Naive thymus-derived CD8-positive, alpha-beta T cell (primary cell): ENCODE results near the gene TRPM2. TPM values are rescaled to one million over a fixed set of nuclear protein-coding genes. Genes with fewer than 3 reads are reported as not detected.
"Not testable (repeated sequence)": the region's sequence is repeated elsewhere in the genome, so short reads cannot be mapped to it uniquely, and the experiment has no call there.

ENCODE experiments used
- ATAC-seq, 2 donors: fragments of 150-1000 bp; cut with Tn5 transposase in 1 of 2; sonication (Bioruptor Pico), chemical (Tn5 transposase) in 1 of 2; 1 replicate in 1 of 2; 2 replicates in 1 of 2; pipeline ENCODE4 v1.10.0; 2021; ENCODE audit warnings: mild to moderate bottlenecking in 2 of 2, moderate library complexity in 2 of 2
- POLR2A ChIA-PET: fragments of 350-600 bp; sonication (Branson Sonifier 250); formaldehyde crosslinking; loops from one replicate; lab custom pipeline; 2021; ENCODE audit warnings: antibody characterized with exemption; lab: Charles Lee
- DNase-seq, 10 donors: peaks; one replicate each; pipeline versions ENCODE4 v3.0.0 to v3.0.0-alpha.2; 2020 to 2022
- H3K27ac Mint-ChIP-seq, 10 donors: one replicate each; pipeline ENCODE4 v1.8.0; 2020 to 2022; ENCODE audit warnings: mild to moderate bottlenecking in 10 of 10, mixed read lengths in 10 of 10, moderate library complexity in 4 of 10, inconsistent platforms in 1 of 10
- H3K27me3 Mint-ChIP-seq, 5 donors: one replicate each; pipeline ENCODE4 v1.8.0; 2021 to 2022; ENCODE audit warnings: mixed read lengths in 5 of 5
- H3K36me3 Mint-ChIP-seq, 3 donors: one replicate each; pipeline ENCODE4 v1.8.0; 2020 to 2022; ENCODE audit warnings: mixed read lengths in 3 of 3, mild to moderate bottlenecking in 2 of 3, inconsistent platforms in 1 of 3
- H3K4me1 Mint-ChIP-seq, 4 donors: one replicate each; pipeline ENCODE4 v1.8.0; 2021 to 2022; ENCODE audit warnings: mixed read lengths in 4 of 4
- H3K4me3 Mint-ChIP-seq, 10 donors: one replicate each; pipeline ENCODE4 v1.8.0; 2020 to 2022; ENCODE audit warnings: mild to moderate bottlenecking in 10 of 10, mixed read lengths in 10 of 10, moderate library complexity in 6 of 10, inconsistent platforms in 1 of 10
- H3K9me3 Mint-ChIP-seq, 9 donors: one replicate each; pipeline ENCODE4 v1.8.0; 2020 to 2022; ENCODE audit warnings: mixed read lengths in 9 of 9, mild to moderate bottlenecking in 3 of 9, inconsistent platforms in 1 of 9, moderate library complexity in 1 of 9
- polyA plus RNA-seq, 3 donors: library from polyadenylated mRNA; unstranded; fragments of 300-500 nt; fragmentation: Illumina TruSeq; gene quantifications; one replicate each; pipeline ENCODE4 v1.2.3, GENCODE V29; 2021
- total RNA-seq, 8 experiments: library from RNA in 2 of 8; stranded (reverse) in 2 of 8; gene quantifications; one replicate each; pipeline ENCODE4 v1.2.3 and lab custom pipeline; 2021 to 2026

TRPM2 gene
- total and polyA plus RNA-seq, 5 experiments from 2014 or later = 0.20 to 1.2 (median 0.37) TPM

- POLR2A ChIA-PET = interaction anchor here (0.6 to 3.5 kb wide), 2 partner anchors 14 to 1360 kb away, joined by 3 to 26 read pairs; partner anchors contain the start of gene CFAP410
- ATAC-seq (no peak), DNase-seq (peak in 1 of 10 donors; percentile 14)
- H3K4me1 Mint-ChIP-seq = peaks cover 23 to 60% (median 49%) of the 10 kb centered on the region in 4 donors
- peak overlapping the region; percentile 69 to 92 (median 83) for H3K4me3 Mint-ChIP-seq
- peak overlapping the region in 5 of 10 donors; percentile 22 to 81 (median 60) for H3K27ac Mint-ChIP-seq
- peaks cover 0 to 15% (median 0%) of the 10 kb centered on the region in 5 donors for H3K27me3 Mint-ChIP-seq
- H3K36me3 Mint-ChIP-seq = no peaks in the 10 kb centered on the region
- H3K9me3 Mint-ChIP-seq = no peaks in the 10 kb centered on the region
Measured at GRCh38 chr21:44354001-44354405, 582 bp downstream of the TRPM2 start.

DNA sequence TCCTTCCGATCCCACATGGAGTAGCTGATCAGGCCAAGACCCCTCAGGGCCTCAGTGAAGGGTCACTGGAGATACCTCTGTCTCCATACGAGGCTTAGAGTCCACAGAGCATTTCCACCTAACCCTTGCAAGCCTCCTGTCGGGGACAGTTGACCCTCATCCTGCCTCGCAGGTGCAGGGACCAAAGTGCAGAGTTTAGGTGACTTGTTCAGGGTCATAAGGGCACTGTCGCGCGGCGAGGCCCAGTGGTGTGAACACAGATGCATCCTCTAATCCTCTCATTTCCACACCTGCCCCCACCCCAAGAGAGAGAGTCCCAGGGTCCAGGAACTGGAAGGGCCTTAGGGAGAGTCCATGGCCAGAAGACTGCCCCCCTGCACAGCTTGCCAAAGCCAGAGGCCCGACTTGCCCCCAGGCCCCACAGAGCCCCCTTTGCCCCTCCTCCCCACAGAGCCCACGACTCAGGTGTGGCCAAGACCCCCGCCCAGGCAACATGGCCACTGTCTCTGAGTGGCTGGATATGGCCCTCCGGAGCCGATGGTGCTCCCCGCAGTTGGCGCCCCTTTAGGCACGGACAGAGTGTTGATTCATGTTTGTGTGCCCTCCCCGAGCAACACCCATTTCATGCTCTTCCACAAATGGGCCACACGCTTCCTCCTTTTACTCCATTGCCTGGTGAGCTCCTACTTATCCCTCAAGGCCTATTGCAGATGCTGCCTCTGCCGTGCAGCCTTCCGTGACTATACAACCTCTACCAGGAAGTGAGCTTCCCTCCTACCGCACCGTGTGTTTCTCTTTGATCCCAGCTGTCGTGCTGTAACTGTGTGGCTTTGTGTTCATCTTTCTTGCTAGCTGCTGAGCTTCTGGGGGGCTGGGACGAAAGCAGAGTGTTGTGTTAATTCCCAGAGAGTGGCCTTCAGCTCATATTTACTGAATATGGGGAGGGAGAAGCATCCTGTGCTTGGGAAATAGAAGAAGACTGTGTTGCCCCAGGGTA lies 1.7 kb downstream of the TRPM2 start:
- Mint-ChIP-seq H3K4me3 (peak overlapping the region; percentile 47 to 88 (median 82)), H3K4me1 (peaks cover 23 to 62% (median 51%) of the 10 kb centered on the region in 4 donors), H3K36me3 (no peaks in the 10 kb centered on the region), H3K9me3 (no peaks in the 10 kb centered on the region), H3K27ac (peak overlapping the region in 8 of 10 donors; percentile 3 to 81 (median 57)), H3K27me3 (peaks cover 0 to 15% (median 0%) of the 10 kb centered on the region in 5 donors)
- ATAC-seq (peak in 1 of 2 donors; percentile 49), DNase-seq (peak in 4 of 10 donors; percentile 22 to 65 (median 32))
- POLR2A ChIA-PET = interaction anchor here (0.6 to 3.5 kb wide), 2 partner anchors 15 to 1359 kb away, joined by 3 to 26 read pairs; partner anchors contain the start of gene CFAP410

- no peaks in the 10 kb centered on the region for H3K9me3 Mint-ChIP-seq
- POLR2A ChIA-PET = interaction anchor here (3.5 kb wide), 1 partner anchor 16 kb away, joined by 26 read pairs; the partner anchor contains the start of gene CFAP410
- H3K27ac Mint-ChIP-seq = no peak overlapping the region
- peaks cover 25 to 65% (median 53%) of the 10 kb centered on the region in 4 donors for H3K4me1 Mint-ChIP-seq
- ATAC-seq = no peak
- no peaks in the 10 kb centered on the region for H3K36me3 Mint-ChIP-seq
- peak overlapping the region in 1 of 10 donors; percentile 8 for H3K4me3 Mint-ChIP-seq
- peaks cover 0 to 11% (median 0%) of the 10 kb centered on the region in 5 donors for H3K27me3 Mint-ChIP-seq
- peak in 1 of 10 donors; percentile 16 for DNase-seq
Measured at GRCh38 chr21:44356160-44356559, 2.7 kb downstream of the TRPM2 start.

DNA sequence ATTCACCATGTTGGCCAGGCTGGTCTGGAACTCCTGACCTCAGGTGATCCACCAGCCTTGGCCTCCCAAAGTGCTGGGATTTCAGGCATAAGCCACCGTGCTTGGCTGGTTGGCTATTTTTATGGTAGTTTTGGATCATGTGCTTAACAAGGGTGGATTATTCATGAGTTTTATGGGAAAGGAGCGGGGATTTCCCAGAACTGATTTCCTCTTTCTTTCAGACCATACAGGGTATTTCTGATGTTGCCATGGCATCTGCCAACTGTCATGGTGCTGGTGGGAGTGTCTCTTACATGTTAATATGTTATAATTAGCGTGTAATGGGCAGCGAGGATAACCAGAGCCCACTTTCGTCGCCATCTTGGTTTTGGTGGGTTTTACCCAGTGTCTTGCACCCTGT lies 3.2 kb downstream of the TRPM2 start:
- Mint-ChIP-seq H3K9me3 (no peaks in the 10 kb centered on the region), H3K4me1 (peaks cover 25 to 61% (median 52%) of the 10 kb centered on the region in 4 donors), H3K36me3 (no peaks in the 10 kb centered on the region), H3K27ac (no peak overlapping the region), H3K27me3 (peaks cover 0 to 8% (median 0%) of the 10 kb centered on the region in 5 donors), H3K4me3 (peak overlapping the region in 1 of 10 donors; percentile 37)
- POLR2A ChIA-PET = no interaction called here
- DNase-seq (peak in 1 of 10 donors; percentile 27), ATAC-seq (no peak)

- Mint-ChIP-seq H3K9me3 (no peaks in the 10 kb centered on the region), H3K36me3 (no peaks in the 10 kb centered on the region), H3K27me3 (peaks cover 0 to 5% (median 0%) of the 10 kb centered on the region in 5 donors), H3K4me3 (no peak overlapping the region), H3K27ac (peak overlapping the region in 1 of 10 donors; percentile 8), H3K4me1 (peaks cover 25 to 57% (median 47%) of the 10 kb centered on the region in 4 donors)
- peak in 1 of 10 donors; percentile 55 for DNase-seq
- POLR2A ChIA-PET = no interaction called here
- ATAC-seq = no peak
Measured at GRCh38 chr21:44357064-44357837, 3.8 kb downstream of the TRPM2 start.

DNA sequence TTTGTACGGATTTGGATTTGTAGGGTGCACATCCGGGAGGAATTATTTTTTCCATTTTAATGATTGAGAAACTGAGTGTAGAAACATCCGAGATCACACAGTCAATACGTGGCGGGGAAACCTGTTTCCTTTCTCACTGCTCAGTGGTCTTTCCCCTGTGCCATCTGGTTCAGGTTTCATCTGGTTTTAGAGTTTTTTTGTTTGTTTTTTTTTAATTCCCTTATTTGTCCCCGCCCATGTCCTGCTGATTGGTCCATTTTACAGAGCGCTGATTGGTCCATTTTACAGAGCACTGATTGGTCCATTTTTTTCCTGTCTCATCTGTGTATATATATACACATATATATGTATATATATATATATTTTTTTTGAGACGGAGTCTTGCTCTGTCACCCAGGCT lies 6.0 kb downstream of the TRPM2 start:
- Mint-ChIP-seq H3K27me3 (peaks cover 0 to 8% (median 0%) of the 10 kb centered on the region in 5 donors), H3K4me3 (no peak overlapping the region), H3K36me3 (peaks cover 0 to 2% (median 0%) of the 10 kb centered on the region in 3 donors), H3K4me1 (peaks cover 16 to 35% (median 32%) of the 10 kb centered on the region in 4 donors), H3K9me3 (peaks cover 0 to 10% (median 5%) of the 10 kb centered on the region in 9 donors), H3K27ac (peak overlapping the region in 1 of 10 donors; percentile 51)
- DNase-seq (peak in 1 of 10 donors; percentile 11), ATAC-seq (no peak)
- POLR2A ChIA-PET = no interaction called here

DNA sequence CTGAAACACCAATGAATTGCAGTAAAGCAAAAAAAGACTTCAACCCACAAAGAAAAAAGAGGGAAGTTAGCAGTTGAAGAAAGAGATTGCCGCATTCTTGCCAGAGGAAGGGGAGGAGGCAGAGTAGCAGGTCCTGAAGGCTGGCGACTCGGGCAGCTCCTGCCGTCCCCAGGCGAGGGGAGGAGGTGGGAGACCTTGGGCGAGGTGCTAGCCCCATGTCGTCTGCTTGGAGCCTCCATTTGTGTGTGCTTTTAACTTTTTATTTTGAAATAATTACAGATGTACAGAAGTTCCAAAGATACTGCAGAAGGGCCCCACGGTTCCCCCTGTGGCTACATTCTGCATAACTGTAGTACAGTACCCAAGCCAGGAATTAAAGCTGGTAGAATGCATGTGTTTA lies 6.7 kb downstream of the TRPM2 start:
- Mint-ChIP-seq H3K36me3 (peaks cover 0 to 2% (median 0%) of the 10 kb centered on the region in 3 donors), H3K4me3 (peak overlapping the region in 2 of 10 donors; percentile 42 to 49), H3K9me3 (peaks cover 0 to 10% (median 5%) of the 10 kb centered on the region in 9 donors), H3K27ac (peak overlapping the region in 2 of 10 donors; percentile 27 to 41), H3K27me3 (peaks cover 0 to 8% (median 0%) of the 10 kb centered on the region in 5 donors), H3K4me1 (peaks cover 10 to 28% (median 26%) of the 10 kb centered on the region in 4 donors)
- peak; percentile 49 to 65 for ATAC-seq
- DNase-seq = peak in 1 of 10 donors; percentile 4
- POLR2A ChIA-PET = interaction anchor here (0.6 kb wide), 1 partner anchor 15 kb away, joined by 3 read pairs; no protein-coding TSS in a partner anchor

DNA sequence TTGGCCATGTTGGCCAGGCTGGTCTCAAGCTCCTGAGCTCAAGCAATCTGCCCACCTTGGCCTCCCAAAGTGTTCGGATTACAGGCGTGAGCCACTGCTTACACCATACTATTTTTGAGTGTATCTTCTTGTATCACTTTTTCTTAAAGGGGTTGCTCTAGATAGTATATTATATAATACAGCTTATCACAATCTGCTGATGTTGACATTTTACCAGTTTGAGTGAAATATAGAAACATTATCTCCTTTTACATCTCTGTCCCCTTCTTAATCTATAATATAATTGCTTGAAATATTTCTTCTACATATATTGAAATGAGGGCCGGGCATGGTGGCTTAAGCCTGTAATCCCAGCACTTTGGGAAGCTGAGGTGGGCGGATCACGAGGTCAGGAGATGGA lies 8.5 kb downstream of the TRPM2 start:
- not testable (repeated sequence) for H3K36me3 Mint-ChIP-seq, H3K27me3 Mint-ChIP-seq, DNase-seq, H3K4me3 Mint-ChIP-seq, ATAC-seq, H3K27ac Mint-ChIP-seq
- Mint-ChIP-seq H3K4me1 (peaks cover 3 to 13% (median 12%) of the 10 kb centered on the region in 4 donors), H3K9me3 (peaks cover 0 to 10% (median 5%) of the 10 kb centered on the region in 9 donors)
- POLR2A ChIA-PET = interaction anchor here (1.6 kb wide), 1 partner anchor 23 kb away, joined by 4 read pairs; the partner anchor contains the start of gene CFAP410

DNA sequence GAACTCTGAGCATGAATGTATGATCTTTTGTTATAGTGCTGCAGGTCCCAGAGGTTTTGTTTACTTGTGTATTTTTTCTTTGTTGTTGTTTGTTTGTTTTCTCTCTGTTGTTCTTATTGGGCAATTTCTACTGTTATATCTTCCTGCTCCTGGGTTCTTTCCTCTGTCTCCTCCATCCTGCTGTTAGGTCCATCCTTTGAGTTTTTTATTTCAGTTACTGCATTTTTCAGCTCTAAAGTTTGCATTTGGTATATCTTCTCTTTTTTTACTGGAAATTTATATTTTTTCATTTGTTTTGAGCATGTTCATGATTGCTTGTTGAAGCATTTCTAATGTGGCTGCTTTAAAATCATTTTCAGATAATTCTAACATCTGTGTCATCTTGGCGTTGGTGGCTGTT lies 9.9 kb downstream of the TRPM2 start:
- peak overlapping the region in 2 of 10 donors; percentile 24 to 74 for H3K27ac Mint-ChIP-seq
- H3K4me3 Mint-ChIP-seq = no peak overlapping the region
- peaks cover 3 to 13% (median 11%) of the 10 kb centered on the region in 4 donors for H3K4me1 Mint-ChIP-seq
- peaks cover 0 to 10% (median 5%) of the 10 kb centered on the region in 9 donors for H3K9me3 Mint-ChIP-seq
- peaks cover 0 to 2% (median 0%) of the 10 kb centered on the region in 3 donors for H3K36me3 Mint-ChIP-seq
- no peak for DNase-seq
- peaks cover 0 to 8% (median 0%) of the 10 kb centered on the region in 5 donors for H3K27me3 Mint-ChIP-seq
- POLR2A ChIA-PET = no interaction called here
- no peak for ATAC-seq

- Mint-ChIP-seq H3K4me1 (peaks cover 3 to 13% (median 9%) of the 10 kb centered on the region in 4 donors), H3K9me3 (peaks cover 0 to 10% (median 5%) of the 10 kb centered on the region in 9 donors), H3K4me3 (no peak overlapping the region), H3K36me3 (peaks cover 0 to 2% (median 0%) of the 10 kb centered on the region in 3 donors), H3K27me3 (peaks cover 0 to 8% (median 0%) of the 10 kb centered on the region in 5 donors), H3K27ac (no peak overlapping the region)
- ATAC-seq (no peak), DNase-seq (peak in 1 of 10 donors; percentile 50)
- POLR2A ChIA-PET = no interaction called here
Measured at GRCh38 chr21:44364151-44365053, 11.0 kb downstream of the TRPM2 start.
